ENCODE measurements around the gene ESYT1.

DNA sequence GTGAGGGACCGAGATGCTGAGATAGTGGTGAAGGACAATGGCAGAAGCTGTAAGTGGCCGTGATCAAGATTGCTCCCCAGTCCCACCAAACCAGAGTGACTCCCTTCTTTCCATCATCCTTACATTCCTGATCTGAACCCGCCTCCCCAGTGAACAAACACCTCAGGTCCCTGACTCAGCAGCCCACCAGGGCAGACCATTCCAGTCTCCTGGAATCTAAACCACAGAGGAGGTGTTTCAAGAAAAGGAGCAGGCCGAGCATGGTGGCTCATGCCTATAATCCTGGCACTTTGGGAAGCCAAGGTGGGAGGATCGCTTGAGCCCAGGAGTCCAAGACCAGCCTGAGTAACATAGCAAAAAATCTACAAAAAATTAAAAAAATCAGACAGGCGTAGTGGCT lies 41.5 kb upstream of the ESYT1 start:
- TF ChIP-seq, protein P1, sequence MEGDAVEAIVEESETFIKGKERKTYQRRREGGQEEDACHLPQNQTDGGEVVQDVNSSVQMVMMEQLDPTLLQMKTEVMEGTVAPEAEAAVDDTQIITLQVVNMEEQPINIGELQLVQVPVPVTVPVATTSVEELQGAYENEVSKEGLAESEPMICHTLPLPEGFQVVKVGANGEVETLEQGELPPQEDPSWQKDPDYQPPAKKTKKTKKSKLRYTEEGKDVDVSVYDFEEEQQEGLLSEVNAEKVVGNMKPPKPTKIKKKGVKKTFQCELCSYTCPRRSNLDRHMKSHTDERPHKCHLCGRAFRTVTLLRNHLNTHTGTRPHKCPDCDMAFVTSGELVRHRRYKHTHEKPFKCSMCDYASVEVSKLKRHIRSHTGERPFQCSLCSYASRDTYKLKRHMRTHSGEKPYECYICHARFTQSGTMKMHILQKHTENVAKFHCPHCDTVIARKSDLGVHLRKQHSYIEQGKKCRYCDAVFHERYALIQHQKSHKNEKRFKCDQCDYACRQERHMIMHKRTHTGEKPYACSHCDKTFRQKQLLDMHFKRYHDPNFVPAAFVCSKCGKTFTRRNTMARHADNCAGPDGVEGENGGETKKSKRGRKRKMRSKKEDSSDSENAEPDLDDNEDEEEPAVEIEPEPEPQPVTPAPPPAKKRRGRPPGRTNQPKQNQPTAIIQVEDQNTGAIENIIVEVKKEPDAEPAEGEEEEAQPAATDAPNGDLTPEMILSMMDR (IDR thresholded peaks at IDR 0.05): no peak
- TF ChIP-seq POLR2A (IDR thresholded peaks at IDR 0.05): no peak

All from lower leg skin (tissue), 3 donors.